D721Med (cell line): ENCODE data around the gene TBX3.

ENCODE experiments used
- DNase-seq: peaks from one replicate; pipeline ENCODE4 v3.0.0; 2011; ENCODE audit warnings: low spot score; ENCODE audit not compliant: insufficient read length
- FAIRE-seq: peaks from 2 replicates; lab custom pipeline; 2011; peaks lifted over from hg19 to GRCh38; lab: Jason Lieb, UNC
- CTCF ChIP-seq: IDR thresholded peaks from 2 replicates; pipeline ENCODE4 v1.5.1; 2012; ENCODE audit warnings: mild to moderate bottlenecking, control low read depth; ENCODE audit not compliant: insufficient read depth; ENCODE audit errors: missing control alignments

The TBX3 gene

GRCh38 chr12:114690267-114691135 is 6.5 kb upstream of the TBX3 start:
- FAIRE-seq, result no peak
- no peak for TF ChIP-seq CTCF
- no peak for DNase-seq

- FAIRE-seq (no peak), DNase-seq (no peak)
Measured at GRCh38 chr12:114689075-114689994, 5.4 kb upstream of the TBX3 start.

GRCh38 chr12:114688256-114688845 is 4.4 kb upstream of the TBX3 start:
- FAIRE-seq (no peak), DNase-seq (no peak)
- TF ChIP-seq CTCF, result no peak

More at GRCh38 chr12:114689075-114689994, 5.4 kb upstream of the TBX3 start:
- TF ChIP-seq CTCF, result no peak

GRCh38 chr12:114687802-114688201 is 3.8 kb upstream of the TBX3 start:
- FAIRE-seq (no peak), DNase-seq (no peak)
- no peak for TF ChIP-seq CTCF

GRCh38 chr12:114686773-114687500 is 3.0 kb upstream of the TBX3 start:
- DNase-seq, result no peak
- no peak for TF ChIP-seq CTCF
- no peak for FAIRE-seq

- DNase-seq (no peak), FAIRE-seq (no peak)
- TF ChIP-seq CTCF, result no peak
Measured at GRCh38 chr12:114686426-114686772, 2.4 kb upstream of the TBX3 start.
